Measurements from ENCODE around the gene ALOXE3. TPM values are rescaled to one million over a fixed set of nuclear protein-coding genes. Genes with fewer than 3 reads are reported as not detected.

ALOXE3 gene
- total RNA-seq, 2 experiments from 2014 or later = 0.81 to 0.91 TPM

GRCh38 chr17:8147141-8147804 lies 29.0 kb upstream of the ALOXE3 start:
- no peak overlapping the region for H3K27ac Mint-ChIP-seq
- peaks cover 98% of the 10 kb centered on the region for H3K36me3 Mint-ChIP-seq (ENCODE audit: low read depth)
- no peak for TF ChIP-seq CTCF (IDR thresholded peaks at IDR 0.05)
- intact Hi-C loops (cut with DNase I, micrococcal nuclease) = no loop called here
- Histone ChIP-seq H3K27me3 (ENCODE audit: control insufficient read depth in 1 of 2, insufficient read depth in 2 of 2, low read length in 2 of 2) (no peaks in the 10 kb centered on the region), H3K9me3 (ENCODE audit: control insufficient read depth in 1 of 2, insufficient read depth in 1 of 2, low read length in 2 of 2) (no peaks in the 10 kb centered on the region), H3K4me1 (ENCODE audit: insufficient read depth, low read length) (peaks cover 47% of the 10 kb centered on the region), H3K27ac (ENCODE audit: low read depth in 1 of 2, low read length in 2 of 2) (no peak overlapping the region), H3K36me3 (ENCODE audit: insufficient read depth, low read length) (peaks cover 83% of the 10 kb centered on the region), H3K4me3 (ENCODE audit: low read length) (no peak overlapping the region)
- CTCF ChIA-PET = no interaction called here
- H3K9me3 Mint-ChIP-seq = no peaks in the 10 kb centered on the region
- POLR2A ChIA-PET = interaction anchor here (1.0 to 4.5 kb wide), 5 partner anchors 8 to 75 kb away, joined by 3 to 19 read pairs (median 6); no protein-coding TSS in a partner anchor
- DNase-seq (peak in 1 of 14 experiments; percentile 37), ATAC-seq (ENCODE audit: poor library complexity) (no peak)
- peaks cover 23% of the 10 kb centered on the region for H3K4me1 Mint-ChIP-seq (ENCODE audit: low read depth)
- peak overlapping the region; percentile 69 for H3K4me3 Mint-ChIP-seq
- H3K27me3 Mint-ChIP-seq = peaks cover 7% of the 10 kb centered on the region

- Histone ChIP-seq H3K9me3 (ENCODE audit: control insufficient read depth in 1 of 2, insufficient read depth in 1 of 2, low read length in 2 of 2) (no peaks in the 10 kb centered on the region), H3K27me3 (ENCODE audit: control insufficient read depth in 1 of 2, insufficient read depth in 2 of 2, low read length in 2 of 2) (no peaks in the 10 kb centered on the region), H3K4me1 (ENCODE audit: insufficient read depth, low read length) (peaks cover 40% of the 10 kb centered on the region), H3K27ac (ENCODE audit: low read depth in 1 of 2, low read length in 2 of 2) (no peak overlapping the region), H3K4me3 (ENCODE audit: low read length) (no peak overlapping the region), H3K36me3 (ENCODE audit: insufficient read depth, low read length) (peaks cover 90% of the 10 kb centered on the region)
- POLR2A ChIA-PET = interaction anchor here (1.0 to 4.5 kb wide), 3 partner anchors 9 to 75 kb away, joined by 3 to 19 read pairs (median 6); no protein-coding TSS in a partner anchor
- ATAC-seq (ENCODE audit: poor library complexity) = no peak
- CTCF ChIA-PET = no interaction called here
- Mint-ChIP-seq H3K9me3 (no peaks in the 10 kb centered on the region), H3K27me3 (peaks cover 5% of the 10 kb centered on the region), H3K36me3 (ENCODE audit: low read depth) (peaks cover 99% of the 10 kb centered on the region), H3K4me1 (ENCODE audit: low read depth) (peaks cover 17% of the 10 kb centered on the region), H3K4me3 (peak overlapping the region; percentile 69), H3K27ac (no peak overlapping the region)
- no peak for TF ChIP-seq CTCF (IDR thresholded peaks at IDR 0.05)
- intact Hi-C loops (cut with DNase I, micrococcal nuclease) = no loop called here
- no peak for DNase-seq
Measured at GRCh38 chr17:8146381-8147140, 28.2 kb upstream of the ALOXE3 start.

GRCh38 chr17:8145811-8146210 lies 27.5 kb upstream of the ALOXE3 start:
- peaks cover 33% of the 10 kb centered on the region for H3K4me1 ChIP-seq (ENCODE audit: insufficient read depth, low read length)
- Mint-ChIP-seq H3K27me3 (peaks cover 3% of the 10 kb centered on the region), H3K9me3 (no peaks in the 10 kb centered on the region), H3K4me1 (ENCODE audit: low read depth) (peaks cover 13% of the 10 kb centered on the region), H3K27ac (no peak overlapping the region), H3K36me3 (ENCODE audit: low read depth) (peaks cover 99% of the 10 kb centered on the region), H3K4me3 (peak overlapping the region; percentile 69)
- POLR2A ChIA-PET = interaction anchor here (0.7 to 4.5 kb wide), 4 partner anchors 10 to 74 kb away, joined by 3 to 19 read pairs (median 4); no protein-coding TSS in a partner anchor
- no peak overlapping the region for H3K4me3 ChIP-seq (ENCODE audit: low read length)
- no peaks in the 10 kb centered on the region for H3K27me3 ChIP-seq (ENCODE audit: control insufficient read depth in 1 of 2, insufficient read depth in 2 of 2, low read length in 2 of 2)
- no peak overlapping the region for H3K27ac ChIP-seq (ENCODE audit: low read depth in 1 of 2, low read length in 2 of 2)
- no peak for ATAC-seq (ENCODE audit: poor library complexity)
- H3K9me3 ChIP-seq (ENCODE audit: control insufficient read depth in 1 of 2, insufficient read depth in 1 of 2, low read length in 2 of 2) = no peaks in the 10 kb centered on the region
- intact Hi-C loops (cut with DNase I, micrococcal nuclease) = no loop called here
- DNase-seq = no peak
- CTCF ChIA-PET = no interaction called here
- no peak for TF ChIP-seq CTCF (IDR thresholded peaks at IDR 0.05)
- peaks cover 98% of the 10 kb centered on the region for H3K36me3 ChIP-seq (ENCODE audit: insufficient read depth, low read length)
